Endothelial cell of coronary artery (primary cell): ENCODE measurements around the gene PWWP3B. TPM values are rescaled to one million over a fixed set of nuclear protein-coding genes. Genes with fewer than 3 reads are reported as not detected.

Source experiments
- total RNA-seq: library from RNA; depleted of rRNA; stranded (reverse); fragments of >200 nt; gene quantifications from 2 replicates; pipeline ENCODE4 v1.2.3, GENCODE V29; 2014

The PWWP3B gene
- not detected in 2 replicates for total RNA-seq

GRCh38 chrX:106168107-106168506 lies at the start of gene PWWP3B:
Gene PWWP3B, plus strand, starts transcription at chrX:106168305. Its CDS starts 37,128 bp downstream, at chrX:106205433.

Other genes with a start within 250 kb of the PWWP3B start
- gene SERPINA7, start 129.6 kb upstream of the PWWP3B start, total RNA-seq, result not detected in 2 replicates